ENCODE measurements around the gene C16orf90. TPM values are rescaled to one million over a fixed set of nuclear protein-coding genes. Genes with fewer than 3 reads are reported as not detected.

The C16orf90 gene
- total RNA-seq, 2 donors from 2014 or later = not detected

GRCh38 chr16:3520413-3520812 is 25.1 kb upstream of the C16orf90 start:
- H3K9me3 ChIP-seq (ENCODE audit: control insufficient read depth, low read length) = no peaks in the 10 kb centered on the region
- WGBS, 2 experiments (ENCODE audit: insufficient coverage in 1 of 2, insufficient read length in 1 of 2) = 92 to 93% methylated on average over 4 of the region's 4 CpGs
- H3K36me3 Mint-ChIP-seq (ENCODE audit: low read depth) = peaks cover 59% of the 10 kb centered on the region
- no peak overlapping the region for H3K4me3 ChIP-seq (ENCODE audit: low read length)
- H3K4me1 Mint-ChIP-seq = no peaks in the 10 kb centered on the region
- H3K9me3 Mint-ChIP-seq = no peaks in the 10 kb centered on the region
- no peak for TF ChIP-seq CTCF (conservative IDR thresholded peaks at IDR 0.05)
- no peaks in the 10 kb centered on the region for H3K4me1 ChIP-seq (ENCODE audit: control insufficient read depth, insufficient read depth, low read length)
- no peak overlapping the region for H3K27ac ChIP-seq (ENCODE audit: low read depth, low read length)
- H3K9ac ChIP-seq (ENCODE audit: extremely low read depth, low read length, poor library complexity, severe bottlenecking) = no peak overlapping the region
- H3K27me3 ChIP-seq (ENCODE audit: control insufficient read depth, insufficient read depth, low read length, poor library complexity, severe bottlenecking) = no peaks in the 10 kb centered on the region
- H3K27me3 Mint-ChIP-seq (ENCODE audit: insufficient read depth) = no peaks in the 10 kb centered on the region
- H3K36me3 ChIP-seq (ENCODE audit: control insufficient read depth, insufficient read depth, low read length) = peaks cover 58% of the 10 kb centered on the region
- H3K27ac Mint-ChIP-seq = no peak overlapping the region
- no peak for DNase-seq
- no peak overlapping the region for H3K4me3 Mint-ChIP-seq

- peaks cover 66% of the 10 kb centered on the region for H3K36me3 ChIP-seq (ENCODE audit: control insufficient read depth, insufficient read depth, low read length)
- WGBS, 2 experiments (ENCODE audit: insufficient coverage in 1 of 2, insufficient read length in 1 of 2) = 92 to 95% methylated on average over 2 of the region's 2 CpGs
- Mint-ChIP-seq H3K27ac (no peak overlapping the region), H3K4me3 (no peak overlapping the region), H3K9me3 (no peaks in the 10 kb centered on the region), H3K27me3 (ENCODE audit: insufficient read depth) (no peaks in the 10 kb centered on the region), H3K4me1 (no peaks in the 10 kb centered on the region), H3K36me3 (ENCODE audit: low read depth) (peaks cover 58% of the 10 kb centered on the region)
- H3K9ac ChIP-seq (ENCODE audit: extremely low read depth, low read length, poor library complexity, severe bottlenecking) = no peak overlapping the region
- H3K27ac ChIP-seq (ENCODE audit: low read depth, low read length) = no peak overlapping the region
- no peaks in the 10 kb centered on the region for H3K4me1 ChIP-seq (ENCODE audit: control insufficient read depth, insufficient read depth, low read length)
- no peaks in the 10 kb centered on the region for H3K9me3 ChIP-seq (ENCODE audit: control insufficient read depth, low read length)
- no peak for TF ChIP-seq CTCF (conservative IDR thresholded peaks at IDR 0.05)
- H3K4me3 ChIP-seq (ENCODE audit: low read length) = no peak overlapping the region
- H3K27me3 ChIP-seq (ENCODE audit: control insufficient read depth, insufficient read depth, low read length, poor library complexity, severe bottlenecking) = no peaks in the 10 kb centered on the region
- no peak for DNase-seq
These were observed 24.3 kb upstream of the C16orf90 start for GRCh38 chr16:3519581-3519980.

GRCh38 chr16:3518986-3519348 is 23.7 kb upstream of the C16orf90 start:
- WGBS, 2 experiments (ENCODE audit: insufficient coverage in 1 of 2, insufficient read length in 1 of 2) = 95 to 96% methylated on average over 7 to 8 of the region's 8 CpGs
- H3K4me3 Mint-ChIP-seq = no peak overlapping the region
- no peak for DNase-seq
- no peaks in the 10 kb centered on the region for H3K4me1 Mint-ChIP-seq
- H3K27ac Mint-ChIP-seq = no peak overlapping the region
- H3K36me3 Mint-ChIP-seq (ENCODE audit: low read depth) = peaks cover 57% of the 10 kb centered on the region
- Histone ChIP-seq H3K36me3 (ENCODE audit: control insufficient read depth, insufficient read depth, low read length) (peaks cover 69% of the 10 kb centered on the region), H3K4me1 (ENCODE audit: control insufficient read depth, insufficient read depth, low read length) (no peaks in the 10 kb centered on the region), H3K4me3 (ENCODE audit: low read length) (no peak overlapping the region), H3K27ac (ENCODE audit: low read depth, low read length) (no peak overlapping the region), H3K9ac (ENCODE audit: extremely low read depth, low read length, poor library complexity, severe bottlenecking) (no peak overlapping the region), H3K9me3 (ENCODE audit: control insufficient read depth, low read length) (no peaks in the 10 kb centered on the region), H3K27me3 (ENCODE audit: control insufficient read depth, insufficient read depth, low read length, poor library complexity, severe bottlenecking) (no peaks in the 10 kb centered on the region)
- no peaks in the 10 kb centered on the region for H3K9me3 Mint-ChIP-seq
- no peak for TF ChIP-seq CTCF (conservative IDR thresholded peaks at IDR 0.05)
- H3K27me3 Mint-ChIP-seq (ENCODE audit: insufficient read depth) = no peaks in the 10 kb centered on the region
